GM12865 (cell line): ENCODE results near the gene DNAH1.

Experiments
- DNase-seq: peaks from one replicate; pipeline ENCODE4 v3.0.0; 2010; ENCODE audit warnings: low read depth
- H3K4me3 ChIP-seq: 2 replicates; pipeline ENCODE4 v1.5.1; 2011; ENCODE audit warnings: mild to moderate bottlenecking, low read depth, low read length, control low read depth
- CTCF ChIP-seq: IDR thresholded peaks from 2 replicates; pipeline ENCODE4 v1.5.1; 2011; ENCODE audit warnings: low read length, control low read depth, low read depth, inconsistent platforms; ENCODE audit not compliant: insufficient read depth; ENCODE audit errors: missing control alignments

Gene DNAH1

DNA sequence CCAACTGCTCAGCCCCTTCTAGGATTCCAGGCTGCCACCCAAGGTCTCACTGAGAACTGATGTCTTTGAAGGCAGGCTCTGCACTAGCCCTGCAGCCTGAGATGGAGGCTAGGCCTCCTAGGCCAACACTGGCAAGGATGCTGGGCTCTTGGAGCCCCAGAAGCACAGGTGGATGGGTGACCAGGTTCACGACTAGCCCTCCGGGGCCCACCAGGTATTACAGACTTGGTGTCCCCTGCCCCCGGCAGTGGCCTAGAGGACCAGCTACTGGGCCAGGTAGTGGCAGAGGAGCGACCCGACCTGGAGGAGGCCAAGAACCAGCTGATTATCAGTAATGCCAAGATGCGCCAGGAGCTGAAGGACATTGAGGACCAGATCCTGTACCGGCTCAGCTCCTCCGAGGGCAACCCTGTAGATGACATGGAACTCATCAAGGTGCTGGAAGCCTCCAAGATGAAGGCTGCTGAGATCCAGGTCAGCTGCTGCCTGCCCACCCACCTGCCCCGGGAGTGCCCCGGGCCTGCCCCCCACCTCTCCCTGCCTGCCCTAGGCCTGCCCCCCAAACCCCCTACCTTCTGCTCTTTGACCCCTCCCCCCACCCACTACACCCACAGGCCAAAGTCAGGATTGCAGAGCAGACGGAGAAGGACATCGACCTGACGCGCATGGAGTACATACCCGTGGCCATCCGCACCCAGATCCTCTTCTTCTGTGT is 76.3 kb downstream of the DNAH1 start:
- TF ChIP-seq CTCF, result no peak
- no peak overlapping the region for H3K4me3 ChIP-seq
- no peak for DNase-seq

GRCh38 chr3:52393131-52393807 is 77.2 kb downstream of the DNAH1 start:
- TF ChIP-seq CTCF, result no peak
- DNase-seq, result no peak
- H3K4me3 ChIP-seq, result no peak overlapping the region

DNA sequence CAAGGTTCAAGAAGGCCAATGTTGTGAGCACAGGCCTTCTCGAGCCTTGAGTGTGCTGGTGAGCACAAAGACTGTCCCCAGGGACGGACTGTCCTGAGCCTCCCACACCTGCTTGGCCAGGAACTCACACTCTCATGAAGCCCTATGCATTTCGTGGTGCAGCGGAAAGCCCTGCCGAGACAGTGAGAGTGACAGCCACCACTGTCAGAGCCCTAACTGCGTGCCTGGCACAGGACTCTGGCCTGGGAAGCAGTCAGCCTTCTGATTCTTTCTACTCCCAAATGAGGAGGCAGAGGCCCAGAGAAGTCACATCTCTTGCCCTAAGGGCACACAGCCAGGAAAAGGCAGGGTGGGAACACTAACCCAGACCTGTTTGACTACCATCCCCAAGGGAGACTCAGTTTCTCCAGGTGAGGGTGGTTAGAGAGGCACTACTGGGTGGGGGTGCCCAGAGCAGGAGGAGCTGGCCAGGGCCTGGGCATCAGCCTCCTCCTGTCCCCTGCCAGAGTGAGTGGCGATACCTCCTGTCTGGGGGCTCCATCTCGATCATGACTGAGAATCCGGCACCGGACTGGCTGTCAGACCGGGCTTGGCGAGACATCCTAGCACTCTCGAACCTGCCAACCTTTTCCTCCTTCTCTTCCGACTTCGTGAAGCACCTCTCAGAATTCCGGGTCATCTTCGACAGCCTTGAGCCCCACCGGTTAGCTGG is 78.0 kb downstream of the DNAH1 start:
- no peak for DNase-seq
- no peak overlapping the region for H3K4me3 ChIP-seq
- TF ChIP-seq CTCF, result no peak

GRCh38 chr3:52394751-52395502 is 78.8 kb downstream of the DNAH1 start:
- no peak for TF ChIP-seq CTCF
- no peak for DNase-seq
- no peak overlapping the region for H3K4me3 ChIP-seq

GRCh38 chr3:52395503-52395865 is 79.4 kb downstream of the DNAH1 start:
- no peak for TF ChIP-seq CTCF
- H3K4me3 ChIP-seq, result no peak overlapping the region
- no peak for DNase-seq

DNA sequence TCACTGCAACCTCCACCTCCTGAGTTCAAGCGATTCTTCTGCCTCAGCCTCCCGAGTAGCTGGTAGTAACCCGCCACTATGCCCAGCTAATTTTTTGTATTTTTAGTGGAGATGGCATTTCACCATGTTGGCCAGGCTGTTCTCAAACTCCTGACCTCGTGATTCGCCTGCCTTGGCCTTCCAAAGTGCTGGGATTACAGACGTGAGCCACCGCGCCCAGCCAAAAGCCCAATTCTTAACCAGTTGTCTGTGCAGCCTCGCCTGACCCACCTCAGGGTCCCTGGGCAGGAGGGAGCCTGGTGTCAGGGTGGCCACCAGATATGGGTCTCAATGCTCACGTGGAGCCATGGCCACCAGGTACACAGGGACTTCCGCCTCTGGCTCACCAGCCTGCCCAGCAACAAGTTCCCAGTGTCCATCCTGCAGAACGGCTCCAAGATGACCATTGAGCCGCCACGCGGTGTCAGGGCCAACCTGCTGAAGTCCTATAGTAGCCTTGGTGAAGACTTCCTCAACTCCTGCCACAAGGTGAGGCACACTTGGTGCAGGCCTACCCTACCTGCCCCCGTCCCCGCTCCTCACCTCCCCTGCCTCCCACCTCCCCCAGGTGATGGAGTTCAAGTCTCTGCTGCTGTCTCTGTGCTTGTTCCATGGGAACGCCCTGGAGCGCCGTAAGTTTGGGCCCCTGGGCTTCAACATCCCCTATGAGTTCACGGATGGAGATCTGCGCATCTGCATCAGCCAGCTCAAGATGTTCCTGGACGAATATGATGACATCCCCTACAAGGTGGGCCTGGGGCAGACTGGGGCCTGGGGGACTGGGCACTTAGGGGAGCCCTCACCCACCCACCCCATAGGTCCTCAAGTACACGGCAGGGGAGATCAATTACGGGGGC is 80.1 kb downstream of the DNAH1 start:
- no peak for DNase-seq
- TF ChIP-seq CTCF, result no peak

More for the DNA sequence above, 80.1 kb downstream of the DNAH1 start:
- H3K4me3 ChIP-seq, result no peak overlapping the region
